Right lobe of liver (tissue), 6 donors: ENCODE results near the gene RHCG. TPM values are rescaled to one million over a fixed set of nuclear protein-coding genes. Genes with fewer than 3 reads are reported as not detected.
A peak's percentile ranks its signal among the peaks of the same experiment; 100 is the strongest.

Experiments used
- ATAC-seq, 4 donors: fragments of 200-7000 bp; cut with Tn5 transposase; one replicate each; pipeline ENCODE4 v1.9.1; 2020; ENCODE audit warnings: mild to moderate bottlenecking in 4 of 4, moderate library complexity in 4 of 4
- DNase-seq, 3 donors: peaks; one replicate each; pipeline ENCODE4 v3.0.0-alpha.2; 2020
- H3K27ac ChIP-seq, 3 donors: fragments of 200-600 bp; one replicate each; pipeline ENCODE4 v1.8.0; 2022
- H3K27me3 ChIP-seq, 2 donors: fragments of 200-600 bp; one replicate each; pipeline ENCODE4 v1.8.0; 2022
- H3K36me3 ChIP-seq, 4 donors: fragments of 200-600 bp; sonication (generic) in 1 of 4; one replicate each; pipeline versions ENCODE4 v1.5.1 to v1.8.0; 2017 to 2022; ENCODE audit warnings: control low read depth in 1 of 4
- H3K4me1 ChIP-seq, 4 donors: fragments of 200-600 bp; sonication (generic) in 1 of 4; one replicate each; pipeline versions ENCODE4 v1.5.1 to v1.8.0; 2017 to 2022; ENCODE audit warnings: control low read depth in 1 of 4
- H3K4me3 ChIP-seq, 3 donors: fragments of 200-600 bp; one replicate each; pipeline ENCODE4 v1.8.0; 2022
- H3K9me3 ChIP-seq, 4 donors: fragments of 200-600 bp; sonication (generic) in 1 of 4; one replicate each; pipeline versions ENCODE4 v1.5.1 to v1.8.0; 2017 to 2022; ENCODE audit warnings: control low read depth in 1 of 4
- CTCF ChIP-seq, 4 donors: fragments of 200-600 bp in 3 of 4; fragments of 450-650 bp in 1 of 4; IDR thresholded peaks; one replicate each; pipeline versions ENCODE4 v1.5.1 to v1.8.0; 2016 to 2022; ENCODE audit warnings: antibody characterized with exemption in 4 of 4, mild to moderate bottlenecking in 2 of 4
- POLR2A ChIP-seq: fragments of 450-650 bp; IDR thresholded peaks from one replicate; pipeline ENCODE4 v1.6.1; 2017; ENCODE audit warnings: antibody characterized with exemption, mild to moderate bottlenecking
- WGBS: methylation state at CpG from one replicate; pipeline ENCODE4 v1.1.6; 2018; ENCODE audit warnings: low coverage, low lambda C conversion rate; ENCODE audit not compliant: insufficient coverage; ENCODE audit errors: missing lambda C conversion rate; 5-methylcytosine and 5-hydroxymethylcytosine counted together
- intact Hi-C, 2 donors: fragments of 100-400 bp; cut with DNase I; formaldehyde crosslinking; loops; one replicate each; pipeline versions ENCODE4 v1.11.2 to v1.14.1; 2022
- total RNA-seq, 6 experiments: library from RNA; depleted of rRNA in 2 of 6; stranded (reverse); fragments of >200 nt in 2 of 6; fragmentation: NEBNext Ultra II Directional in 3 of 6; extraction: Animal tissue kit (Norgen Biotek cat#: 25700) in 3 of 6; gene quantifications; one replicate each; pipeline versions ENCODE4 v1.1.0 to v1.2.4, GENCODE V29; 2016 to 2023
- donor health status: DM: no; HTN: yes; CAD: no.
- donor health status: DM: no; HTN: no; CAD: no.
- donor health status: DM: no; HTN: no; CAD: no.
- donor health status: DM: no; HTN: yes; CAD: no.
- donor health status: DM: no; HTN: yes; CAD: no.

The RHCG gene
- total RNA-seq, 6 experiments from 2014 or later = 0.20 to 0.82 (median 0.37) TPM; not detected in 1

- DNase-seq (no peak), ATAC-seq (peak in 2 of 4 donors; percentile 41 to 68)
- Histone ChIP-seq H3K27me3 (no peaks in the 10 kb centered on the region), H3K4me3 (no peak overlapping the region), H3K36me3 (no peaks in the 10 kb centered on the region), H3K4me1 (peaks cover 0 to 16% (median 0%) of the 10 kb centered on the region in 4 donors), H3K27ac (no peak overlapping the region), H3K9me3 (no peaks in the 10 kb centered on the region)
- intact Hi-C loops = no loop called here
- 77% methylated on average over 5 of the region's 10 CpGs for WGBS
- TF ChIP-seq POLR2A (no peak), CTCF (IDR thresholded peaks at IDR 0.05) (no peak)
Measured at GRCh38 chr15:89526601-89527441, 30.4 kb upstream of the RHCG start.

GRCh38 chr15:89526181-89526580 is 29.8 kb upstream of the RHCG start:
- Histone ChIP-seq H3K27me3 (no peaks in the 10 kb centered on the region), H3K4me3 (no peak overlapping the region), H3K27ac (no peak overlapping the region), H3K36me3 (no peaks in the 10 kb centered on the region), H3K4me1 (peaks cover 0 to 16% (median 0%) of the 10 kb centered on the region in 4 donors), H3K9me3 (no peaks in the 10 kb centered on the region)
- no peak for TF ChIP-seq CTCF (IDR thresholded peaks at IDR 0.05)
- TF ChIP-seq POLR2A = no peak
- 89% methylated on average over 7 of the region's 7 CpGs for WGBS
- intact Hi-C loops = no loop called here
- DNase-seq (no peak), ATAC-seq (no peak)

GRCh38 chr15:89524184-89524583 is 27.8 kb upstream of the RHCG start:
- WGBS = 27% methylated on average over 1 of the region's 1 CpG
- DNase-seq (no peak), ATAC-seq (no peak)
- Histone ChIP-seq H3K27me3 (no peaks in the 10 kb centered on the region), H3K27ac (no peak overlapping the region), H3K4me1 (peaks cover 0 to 16% (median 0%) of the 10 kb centered on the region in 4 donors), H3K4me3 (no peak overlapping the region), H3K9me3 (no peaks in the 10 kb centered on the region), H3K36me3 (no peaks in the 10 kb centered on the region)
- intact Hi-C loops = no loop called here
- TF ChIP-seq POLR2A (no peak), CTCF (IDR thresholded peaks at IDR 0.05) (no peak)

- TF ChIP-seq POLR2A (no peak), CTCF (IDR thresholded peaks at IDR 0.05) (no peak)
- Histone ChIP-seq H3K9me3 (no peaks in the 10 kb centered on the region), H3K27ac (no peak overlapping the region), H3K27me3 (no peaks in the 10 kb centered on the region), H3K4me3 (no peak overlapping the region), H3K4me1 (peaks cover 0 to 6% (median 0%) of the 10 kb centered on the region in 4 donors), H3K36me3 (no peaks in the 10 kb centered on the region)
- DNase-seq = no peak
- WGBS = 67% methylated on average over 2 of the region's 2 CpGs
- intact Hi-C loops = no loop called here
- no peak for ATAC-seq
Measured at GRCh38 chr15:89523101-89523500, 26.7 kb upstream of the RHCG start.
